Colon (tissue), 2 donors: ENCODE measurements around the gene C4orf51.
"Not testable (repeated sequence)": the region's sequence is repeated elsewhere in the genome, so short reads cannot be mapped to it uniquely, and the experiment has no call there.

Experiments
- FAIRE-seq: peaks from 2 replicates; lab custom pipeline; 2012; peaks lifted over from hg19 to GRCh38; lab: Jason Lieb, UNC
- donor health status: control.
- donor health status: control.

C4orf51 gene

DNA sequence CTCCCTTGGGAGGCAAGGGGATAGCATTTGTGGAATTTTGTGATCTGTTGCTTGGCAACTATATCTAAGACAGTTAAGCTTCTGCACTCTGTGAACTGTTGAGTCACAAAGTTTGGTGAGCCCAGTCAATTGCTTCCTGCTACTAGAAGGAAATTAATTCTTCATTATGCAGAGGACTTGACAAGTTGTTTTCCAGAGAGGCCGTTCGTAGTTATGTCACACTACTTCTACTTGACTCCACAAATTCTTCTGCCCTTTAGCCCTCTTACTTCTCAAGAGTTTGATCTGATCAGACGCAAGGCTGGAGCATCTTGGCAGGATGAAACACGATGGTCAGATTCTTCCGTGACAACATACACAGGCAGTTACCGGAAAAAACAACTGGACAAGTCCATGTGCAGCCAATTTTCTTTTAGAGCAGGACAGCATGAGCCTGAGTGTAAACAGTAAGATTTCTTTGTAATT lies at the start of gene C4orf51:
Gene C4orf51 (plus strand): TSS at position 156 of the 465 bp plus-strand sequence. CDS start 58 bp downstream, at position 214.
- no peak for FAIRE-seq

GRCh38 chr4:145635117-145635516 lies 44.8 kb upstream of the C4orf51 start:
- no peak for FAIRE-seq

DNA sequence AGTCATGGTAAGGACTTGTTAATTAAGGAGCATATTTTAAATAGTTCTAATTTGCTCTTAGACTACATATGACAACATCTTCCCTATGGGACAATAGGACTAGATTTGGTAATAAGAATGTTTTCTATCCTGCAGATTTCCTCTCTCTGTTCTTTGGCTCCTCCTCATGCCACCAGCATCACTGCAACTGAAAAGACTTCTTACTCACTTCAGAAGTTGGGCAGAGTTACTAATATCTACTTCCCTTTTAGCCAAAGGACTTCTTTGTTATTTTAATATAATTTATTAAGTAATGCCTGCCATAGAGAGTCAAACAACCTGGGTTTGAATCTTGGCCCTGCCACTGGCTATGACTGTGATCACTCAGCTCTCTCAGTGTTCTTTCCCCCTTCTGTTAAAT lies 44.3 kb upstream of the C4orf51 start:
- FAIRE-seq: no peak

GRCh38 chr4:145639186-145639698 lies 40.7 kb upstream of the C4orf51 start:
- FAIRE-seq: no peak

- FAIRE-seq: not testable (repeated sequence)
These were observed 39.7 kb upstream of the C4orf51 start for GRCh38 chr4:145640236-145640635.

DNA sequence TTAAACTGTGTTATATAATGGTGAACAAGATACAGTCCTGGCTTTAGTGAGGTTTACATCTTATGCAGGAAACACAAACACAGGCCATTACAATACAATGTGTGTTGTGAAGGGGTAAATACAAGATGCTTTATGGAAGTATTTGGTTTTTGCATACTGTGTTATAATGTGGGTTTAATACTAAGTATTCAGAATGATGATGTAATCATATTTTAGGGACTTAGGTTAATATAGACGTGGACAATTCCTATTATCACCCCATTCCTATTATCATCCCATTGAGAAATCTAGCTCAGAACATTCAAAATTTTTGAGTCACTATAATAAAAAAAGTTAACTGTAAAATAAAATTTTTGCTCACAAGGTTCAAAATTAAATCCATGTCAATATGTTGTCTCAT lies 36.7 kb upstream of the C4orf51 start:
- no peak for FAIRE-seq

- no peak for FAIRE-seq
These were observed 35.2 kb upstream of the C4orf51 start for GRCh38 chr4:145644699-145645098.

GRCh38 chr4:145656156-145656555 lies 23.8 kb upstream of the C4orf51 start:
- FAIRE-seq: no peak

DNA sequence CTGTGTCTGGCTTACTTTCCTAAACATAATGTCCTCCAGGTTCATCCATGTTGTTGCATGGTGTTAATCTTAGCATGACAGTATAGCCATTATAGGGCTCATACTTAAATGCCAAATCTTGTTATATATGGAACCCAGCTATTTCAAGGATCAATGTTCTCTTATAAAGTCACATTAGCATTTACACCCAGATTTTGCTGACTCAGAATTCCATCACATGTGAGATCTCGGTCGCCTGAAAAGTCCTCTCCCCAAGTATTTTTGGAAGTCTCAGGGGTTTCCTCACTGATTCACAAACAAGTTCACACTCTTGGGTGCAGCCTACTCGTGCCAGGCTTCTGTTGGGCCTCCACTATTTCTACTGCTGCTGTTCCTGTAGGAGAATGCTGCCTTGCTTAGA lies 19.9 kb upstream of the C4orf51 start:
- no peak for FAIRE-seq

DNA sequence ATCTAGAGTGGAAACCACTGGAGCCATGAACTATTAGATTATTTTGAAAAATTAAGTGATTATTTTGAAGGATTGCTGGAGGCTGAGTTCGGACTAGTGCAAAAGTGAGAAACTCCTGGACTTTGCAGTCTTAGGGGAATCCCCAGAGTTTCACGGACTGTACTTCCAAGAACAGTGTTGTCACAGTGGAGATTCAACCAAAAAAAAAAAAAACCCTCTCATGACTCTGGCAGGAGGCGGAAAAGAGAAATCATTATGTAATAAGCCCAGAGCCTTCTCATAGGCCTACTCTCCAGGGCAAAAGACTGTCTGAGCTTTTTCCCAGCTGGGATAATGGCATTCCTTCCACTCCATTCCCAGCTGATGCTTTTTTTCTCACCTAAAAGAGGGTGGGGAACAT lies 16.8 kb upstream of the C4orf51 start:
- no peak for FAIRE-seq

GRCh38 chr4:145665773-145666172 lies 14.2 kb upstream of the C4orf51 start:
- FAIRE-seq: no peak

- no peak for FAIRE-seq
These were observed 9.5 kb upstream of the C4orf51 start for GRCh38 chr4:145670422-145670821.

DNA sequence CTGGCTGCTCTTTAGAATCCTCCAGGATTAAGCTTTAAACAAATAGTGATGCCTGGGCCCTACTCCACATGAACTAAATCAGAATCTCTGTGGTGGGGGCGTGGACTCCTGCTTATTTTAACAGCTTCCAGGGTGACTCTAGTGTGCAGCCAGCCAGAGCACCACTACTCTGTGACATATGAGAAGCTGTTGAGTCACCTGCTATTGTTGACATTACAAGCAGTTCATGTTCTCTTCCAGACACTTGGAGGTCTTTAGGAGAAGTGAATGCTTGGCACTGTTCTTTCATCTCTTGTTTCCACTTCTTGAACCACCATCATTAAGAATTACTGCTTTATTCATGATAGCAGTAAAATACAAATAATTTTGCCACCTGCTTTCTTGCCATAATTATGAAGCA lies 426 bp upstream of the C4orf51 start:
- FAIRE-seq: no peak

DNA sequence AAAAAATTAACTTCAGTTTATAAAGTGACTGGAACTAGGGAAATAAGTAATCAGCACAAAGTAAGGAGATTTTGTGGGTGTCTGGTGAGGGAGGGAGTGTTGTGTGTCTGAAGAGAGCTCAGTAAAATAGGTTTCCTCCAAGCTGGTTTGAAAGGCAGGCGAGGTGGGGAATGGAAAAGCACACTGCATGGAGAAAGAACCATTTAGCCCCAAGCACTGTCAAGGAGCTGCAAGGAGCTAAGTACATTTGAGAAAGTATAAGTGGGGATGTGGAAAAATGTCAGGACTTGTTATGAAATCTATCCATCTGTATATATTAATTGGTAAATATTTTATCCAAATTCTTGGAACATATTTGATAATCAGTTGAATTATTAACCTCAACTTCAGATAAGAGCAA lies 956 bp downstream of the C4orf51 start:
- no peak for FAIRE-seq

GRCh38 chr4:145681518-145681917 lies 1.6 kb downstream of the C4orf51 start:
- no peak for FAIRE-seq

DNA sequence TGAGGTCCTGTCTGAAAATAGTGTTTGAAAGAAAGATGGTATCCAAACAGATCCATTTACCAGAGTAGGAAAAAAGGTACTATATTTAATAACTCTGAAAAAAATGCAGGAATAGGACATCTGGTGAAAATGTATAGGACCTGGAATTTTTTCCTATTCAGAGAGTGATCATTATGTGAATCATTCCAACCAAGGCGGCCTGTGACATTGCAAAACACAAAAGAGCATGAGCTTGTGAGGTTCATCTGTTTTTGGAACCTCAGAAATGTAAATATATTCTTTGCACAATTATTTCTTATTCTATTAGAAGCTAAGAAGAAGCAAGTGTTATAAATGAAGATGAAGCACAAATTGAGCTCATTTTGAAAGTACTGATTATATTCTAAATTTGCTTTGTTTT lies 2.0 kb downstream of the C4orf51 start:
- no peak for FAIRE-seq

- FAIRE-seq: no peak
These were observed 7.0 kb downstream of the C4orf51 start for GRCh38 chr4:145686991-145687390.

GRCh38 chr4:145690610-145691009 lies 10.7 kb downstream of the C4orf51 start:
- no peak for FAIRE-seq

- not testable (repeated sequence) for FAIRE-seq
These were observed 11.5 kb downstream of the C4orf51 start for GRCh38 chr4:145691416-145691815.

DNA sequence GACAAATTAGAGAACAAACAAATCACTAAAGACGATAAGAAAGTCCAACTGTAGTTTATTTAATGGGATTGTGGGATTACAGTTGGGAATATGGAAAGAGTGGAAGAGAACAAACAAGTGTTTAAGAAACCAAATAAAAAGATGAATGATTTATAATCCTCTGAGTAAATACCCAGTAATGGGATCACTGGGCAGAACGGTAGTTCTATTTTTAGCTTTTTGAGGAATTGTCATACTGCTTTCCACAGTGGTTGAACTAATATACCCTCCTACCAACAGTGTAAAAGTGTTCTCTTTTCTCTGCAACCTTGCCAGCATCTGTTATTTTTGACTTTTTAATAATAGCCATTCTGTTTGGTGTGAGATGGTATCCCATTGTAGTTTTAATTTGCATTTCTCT lies 15.0 kb downstream of the C4orf51 start:
- FAIRE-seq: no peak

DNA sequence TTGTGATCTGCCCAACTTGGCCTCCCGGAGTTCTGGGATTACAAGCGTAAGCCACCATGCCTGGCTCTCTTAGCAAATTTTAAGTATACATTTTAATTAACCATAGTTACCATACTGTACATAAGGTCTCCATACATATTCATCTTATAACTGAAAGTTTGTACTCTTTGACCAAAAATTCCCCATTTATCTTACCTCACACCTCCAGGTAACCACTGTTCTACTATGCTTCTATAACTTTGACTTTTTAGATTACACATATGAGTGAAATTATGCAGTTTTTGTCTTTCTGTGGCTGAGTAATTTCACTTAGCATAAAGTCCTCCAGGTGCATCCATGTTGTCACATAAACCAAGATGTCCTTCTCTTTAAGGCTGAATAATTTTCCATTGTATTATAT lies 17.4 kb downstream of the C4orf51 start:
- no peak for FAIRE-seq

- no peak for FAIRE-seq
These were observed 18.6 kb downstream of the C4orf51 start for GRCh38 chr4:145698507-145698906.

DNA sequence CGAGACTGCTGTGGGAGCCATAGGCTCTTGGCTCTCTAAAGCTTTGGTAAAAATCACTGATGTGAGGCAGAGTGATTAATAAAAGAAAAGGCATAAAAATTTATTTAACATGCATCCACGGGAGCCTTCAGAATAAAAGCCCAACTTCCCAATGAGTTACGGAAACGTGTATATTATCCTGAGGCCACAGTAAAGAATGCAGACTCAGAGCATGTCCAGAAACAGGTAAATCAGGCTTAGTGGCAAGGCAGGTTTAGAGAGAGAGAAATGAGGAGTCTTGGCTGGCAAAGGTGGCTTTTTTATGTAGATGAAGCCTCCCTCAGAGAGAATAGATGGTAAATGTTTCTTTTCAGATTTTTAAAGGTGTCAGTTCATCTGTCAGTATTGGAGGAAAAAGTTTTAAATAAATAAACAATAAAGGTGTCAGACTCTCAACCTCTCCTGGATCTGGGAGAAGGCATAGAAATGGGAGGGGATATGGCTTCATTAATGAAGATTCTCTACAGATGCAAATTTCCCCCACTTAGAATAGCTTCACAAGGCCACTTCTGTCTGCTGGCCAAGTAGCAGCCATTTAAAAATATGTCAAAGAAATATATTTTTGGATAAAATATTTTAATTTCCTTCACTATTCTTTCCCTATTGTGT lies 24.0 kb downstream of the C4orf51 start:
- no peak for FAIRE-seq

DNA sequence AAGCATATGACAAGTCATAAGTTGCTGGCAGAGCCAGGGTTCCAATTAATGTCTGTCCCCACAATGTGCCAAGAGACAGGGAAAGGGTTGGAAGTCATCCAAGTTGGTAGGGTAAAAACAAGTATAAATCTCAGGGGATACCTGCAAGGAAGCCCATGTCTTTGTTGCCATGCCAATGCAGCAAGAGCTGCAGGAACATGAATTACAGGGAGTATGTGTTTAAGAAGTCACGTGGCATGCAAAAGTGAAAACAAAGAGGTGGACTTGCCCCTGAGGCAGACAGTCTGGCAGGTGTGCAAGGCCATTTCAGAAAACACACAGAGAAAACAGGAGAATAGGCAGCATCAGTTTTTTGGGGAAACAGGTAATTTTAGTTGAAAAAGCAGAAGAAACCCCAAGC lies 29.4 kb downstream of the C4orf51 start:
- no peak for FAIRE-seq
